Activated T-cell treated with anti-CD3 and anti-CD28 coated beads for 1 hour (primary cell): ENCODE results near the gene ENDOV.

Source experiments
- DNase-seq: peaks from one replicate; pipeline ENCODE4 v3.0.0-alpha.2; 2020; ENCODE audit warnings: low read depth

ENDOV gene

DNA sequence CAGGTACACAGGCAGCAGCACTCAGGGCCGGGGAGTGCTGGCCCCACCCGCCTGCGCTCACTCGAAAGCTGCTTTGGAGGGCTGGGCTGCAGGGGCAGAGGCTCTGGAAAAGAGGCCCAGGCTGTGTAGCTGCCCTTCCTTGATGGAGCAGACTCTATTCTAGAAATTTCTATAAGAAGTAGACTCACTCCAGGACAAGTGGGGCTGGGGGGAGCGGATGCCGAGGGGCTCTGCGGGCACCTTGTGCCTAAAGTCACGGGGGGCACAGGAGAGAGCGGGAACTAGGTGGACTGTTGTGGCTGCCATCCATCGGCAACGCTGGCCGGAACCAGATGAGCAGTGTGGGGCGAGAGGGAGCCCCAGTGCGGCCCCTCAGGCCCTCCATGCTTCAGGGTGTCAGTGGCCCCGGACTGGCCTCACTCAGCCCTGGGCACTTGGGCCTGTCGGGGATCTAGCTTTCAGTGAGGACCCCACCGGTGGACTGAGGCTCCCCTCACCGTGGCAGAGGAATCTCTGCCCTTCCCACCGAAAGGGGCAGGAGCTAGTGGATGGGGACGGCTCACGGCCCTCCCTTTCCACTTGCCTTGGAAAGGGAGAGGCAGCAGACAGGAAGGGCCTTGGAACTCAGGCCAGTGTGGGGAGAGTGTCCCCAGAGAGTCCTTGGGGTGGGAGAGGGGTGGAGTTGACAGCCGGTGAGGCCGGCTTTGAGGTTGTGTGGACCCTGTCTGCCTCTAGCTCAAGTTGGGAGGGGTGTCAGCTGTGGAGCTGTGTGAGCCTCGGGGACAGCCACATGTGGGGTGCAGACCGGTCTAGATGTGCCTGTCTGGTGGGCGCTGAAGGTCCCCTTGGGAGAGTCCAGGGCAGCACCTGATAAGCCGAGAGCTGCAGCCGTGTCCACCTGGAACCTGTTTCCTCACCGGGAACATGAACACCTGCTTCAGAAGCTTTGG lies 16.6 kb downstream of the ENDOV start:
- DNase-seq, result no peak

DNA sequence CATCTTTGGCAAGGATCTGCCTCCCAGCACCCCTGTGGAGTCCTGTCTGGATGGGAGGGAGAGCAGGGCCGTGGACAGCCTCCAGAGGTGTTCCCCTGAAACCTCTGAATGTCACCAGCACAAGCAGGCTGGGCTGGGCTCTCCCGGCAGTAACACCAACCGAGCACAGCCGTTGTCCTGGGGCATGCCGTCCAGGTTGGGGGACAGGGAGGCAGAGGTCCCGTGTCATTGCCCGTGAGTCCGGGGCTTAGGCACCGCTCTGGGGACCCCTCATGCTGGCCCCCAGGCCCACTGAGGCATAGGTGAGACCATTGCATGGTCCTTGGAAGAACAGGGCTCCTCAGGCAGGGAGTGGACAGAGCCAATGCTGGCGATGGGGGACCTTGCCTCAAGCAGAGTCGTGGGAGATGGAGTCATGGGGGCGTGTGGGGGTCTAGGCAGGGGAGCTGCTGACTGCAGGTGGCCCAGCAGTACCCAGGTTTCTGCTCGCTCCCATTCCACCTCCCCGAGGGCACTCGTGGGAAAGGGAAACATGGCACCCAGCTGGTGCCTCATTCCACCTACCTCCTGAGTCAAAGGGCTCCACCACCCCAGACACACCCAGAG lies 17.5 kb downstream of the ENDOV start:
- DNase-seq, result no peak

DNA sequence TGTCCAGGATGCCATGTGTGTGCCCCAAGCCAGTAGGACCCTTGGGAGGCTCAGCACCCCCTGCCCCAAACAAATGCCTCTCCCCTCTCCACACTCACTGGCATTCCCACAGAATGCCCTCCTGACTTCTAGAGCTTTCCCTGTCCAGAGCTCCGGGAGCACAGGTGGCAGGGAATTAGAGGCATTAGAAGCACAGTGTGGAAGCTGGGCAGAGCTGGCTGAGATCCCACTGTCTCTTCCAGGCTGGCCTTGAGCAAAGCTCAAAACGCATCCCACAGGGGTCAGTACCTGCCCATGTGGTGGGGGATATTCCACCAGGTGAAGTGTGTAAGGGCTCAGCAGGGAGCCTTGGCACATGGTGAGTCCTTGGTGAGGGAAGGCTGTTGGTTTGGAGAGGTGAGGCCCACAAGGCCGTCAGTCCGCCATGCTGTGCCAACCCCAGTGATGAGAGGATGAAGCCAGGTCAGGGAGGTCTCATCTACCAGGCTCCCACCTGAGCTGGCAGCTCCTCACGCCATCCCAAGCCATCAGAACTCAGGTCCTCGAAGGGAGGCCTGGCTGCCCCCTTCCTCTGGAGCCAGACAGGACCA lies 18.1 kb downstream of the ENDOV start:
- DNase-seq, result no peak

DNA sequence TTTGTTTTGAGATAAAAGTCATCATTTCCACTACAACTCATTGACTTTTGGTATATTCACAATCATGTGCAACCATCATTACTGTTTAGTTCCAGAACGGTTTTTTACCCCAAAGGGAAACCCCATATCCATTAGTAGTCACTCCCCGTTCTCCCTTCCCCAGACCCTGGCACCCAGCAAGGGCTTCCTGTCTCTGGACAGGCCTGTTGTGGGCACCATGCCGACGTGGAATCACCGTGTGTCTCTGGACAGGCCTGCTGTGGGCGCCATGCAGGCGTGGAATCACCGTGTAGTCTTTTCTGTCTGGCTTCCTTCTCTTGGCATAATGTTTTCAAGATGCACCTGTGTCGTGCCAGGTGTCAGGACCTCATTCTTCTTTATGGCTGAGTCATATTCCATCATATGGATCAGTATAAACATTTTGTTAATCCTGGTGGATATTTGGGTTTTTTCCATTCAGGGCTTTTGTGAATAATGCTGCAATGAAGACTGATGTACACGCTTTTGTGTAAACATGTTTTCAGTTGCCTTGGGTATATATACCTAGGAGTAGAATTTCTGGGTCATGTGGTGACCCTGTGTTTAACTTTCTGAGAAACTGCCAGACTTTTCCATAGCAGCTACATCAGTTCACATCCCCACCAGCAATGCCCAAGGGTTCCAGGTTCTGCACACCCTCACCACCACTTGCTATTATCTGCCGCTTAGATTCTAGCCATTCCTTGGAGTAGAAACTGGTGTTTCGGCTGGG lies 19.1 kb downstream of the ENDOV start:
- DNase-seq, result no peak

DNA sequence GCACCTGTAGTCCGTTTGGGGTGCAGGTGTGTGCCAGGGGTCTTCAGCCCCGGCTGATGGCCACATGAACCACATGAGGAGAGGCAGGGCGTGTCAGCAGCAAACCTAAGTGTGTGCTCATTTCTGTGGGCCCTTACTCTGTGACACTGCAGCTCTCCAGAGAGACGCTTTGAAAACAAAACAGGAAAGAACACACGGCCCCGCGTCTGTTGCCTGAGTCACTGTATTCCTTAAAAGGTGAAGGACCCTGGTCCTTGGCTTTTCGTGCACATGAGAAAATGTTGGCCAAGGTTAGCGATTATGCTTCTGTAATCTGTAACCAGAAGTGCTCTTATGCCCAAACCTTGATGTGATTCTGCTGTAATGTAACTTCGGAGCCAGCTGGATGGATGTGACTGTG lies 22.6 kb downstream of the ENDOV start:
- DNase-seq, result no peak

DNA sequence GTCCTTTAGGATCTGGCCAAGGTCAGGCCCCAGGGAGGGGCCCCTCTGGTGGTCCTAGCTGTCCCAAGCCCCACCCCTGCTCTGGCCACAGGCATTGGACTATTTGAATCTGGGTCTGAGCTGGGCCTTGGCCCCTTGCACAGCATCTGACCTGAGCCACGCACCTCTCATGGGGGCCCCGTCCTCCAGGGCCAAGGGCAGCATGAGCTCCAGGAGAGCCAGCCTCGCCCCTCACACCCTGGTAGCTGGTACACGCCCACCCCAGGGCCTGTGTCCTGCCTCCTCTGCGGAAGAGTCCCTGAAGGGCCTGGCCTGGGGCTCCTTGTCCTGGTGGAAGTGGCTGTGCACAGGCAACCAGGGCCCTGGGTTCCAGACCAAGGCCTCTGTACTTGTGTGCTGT lies 23.8 kb downstream of the ENDOV start:
- no peak for DNase-seq

DNA sequence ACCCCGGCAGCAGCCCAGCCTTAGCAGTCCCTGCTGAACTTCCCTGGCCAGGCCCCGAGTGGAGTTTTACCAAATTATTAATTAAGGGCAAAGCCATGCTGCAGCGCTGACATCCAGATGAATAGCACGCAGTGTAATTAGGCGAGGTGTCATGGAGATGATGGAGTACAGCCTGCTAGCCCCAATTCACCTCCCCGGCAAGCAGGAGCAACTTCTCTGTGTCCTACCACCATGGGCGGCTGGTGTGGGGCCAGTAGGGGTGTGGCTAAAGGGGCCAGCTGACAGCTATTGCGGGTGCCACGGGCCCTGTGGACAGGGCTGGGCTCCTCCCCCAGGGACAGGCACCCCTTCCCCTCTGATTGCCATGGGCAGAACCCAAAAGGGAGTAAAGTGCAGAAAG lies 24.5 kb downstream of the ENDOV start:
- DNase-seq, result no peak

DNA sequence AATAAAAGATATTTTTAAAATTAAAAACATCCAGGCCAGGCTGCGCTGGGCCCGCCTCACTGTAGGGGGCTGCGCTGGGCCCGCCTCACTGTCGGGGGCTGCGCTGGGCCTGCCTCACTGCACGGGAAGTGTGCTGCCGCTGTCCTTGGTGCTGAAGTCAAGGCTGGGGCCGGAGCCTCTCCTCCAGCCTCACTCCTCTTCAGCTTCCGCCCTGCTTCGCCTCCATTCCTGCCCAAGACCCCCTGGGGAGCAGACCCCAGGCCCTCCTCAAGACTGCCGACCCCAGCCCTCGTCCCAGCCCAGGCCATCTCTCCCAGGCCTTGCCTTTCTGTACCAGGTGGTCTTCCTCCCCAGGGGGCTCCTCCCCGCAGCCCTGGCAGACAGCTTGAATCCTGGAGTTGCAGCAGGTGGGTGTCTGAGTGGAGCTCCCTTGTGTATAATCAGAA lies 26.2 kb downstream of the ENDOV start:
- DNase-seq, result peak; percentile 40

DNA sequence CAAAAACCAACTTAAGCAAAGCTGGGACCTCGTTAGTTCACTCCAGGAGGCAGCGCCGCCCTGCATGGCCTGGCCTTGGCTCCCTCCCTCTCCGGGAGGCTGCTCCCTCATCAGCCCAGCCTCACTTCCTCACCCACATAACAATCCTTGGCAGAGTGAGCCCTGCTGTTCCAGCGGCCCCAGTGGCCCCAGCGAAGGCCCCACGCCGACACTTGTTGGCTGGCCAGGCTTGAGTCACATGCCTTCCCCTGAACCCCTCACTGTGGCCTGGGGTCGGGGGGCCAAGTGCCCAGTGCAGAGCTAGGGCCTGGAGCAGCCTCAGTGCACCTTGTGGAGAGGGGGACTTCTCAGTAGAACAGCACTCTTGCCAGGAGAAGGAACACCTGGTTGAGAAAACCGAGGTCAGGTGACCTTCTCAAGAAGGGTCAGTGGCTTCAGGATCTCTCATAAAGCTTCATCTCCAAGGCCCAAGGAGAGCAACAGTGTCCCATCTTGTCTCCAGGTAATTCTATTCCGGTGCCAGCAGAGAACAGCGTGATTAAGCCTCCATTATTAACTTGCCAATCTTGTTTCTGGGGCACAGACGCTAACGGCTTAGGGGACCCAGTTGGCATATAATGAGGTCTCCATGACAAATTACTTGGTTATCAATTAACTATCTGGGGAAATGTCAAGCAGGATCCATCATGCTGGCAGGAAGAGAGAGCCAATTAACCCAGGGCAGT lies 26.8 kb downstream of the ENDOV start:
- no peak for DNase-seq

DNA sequence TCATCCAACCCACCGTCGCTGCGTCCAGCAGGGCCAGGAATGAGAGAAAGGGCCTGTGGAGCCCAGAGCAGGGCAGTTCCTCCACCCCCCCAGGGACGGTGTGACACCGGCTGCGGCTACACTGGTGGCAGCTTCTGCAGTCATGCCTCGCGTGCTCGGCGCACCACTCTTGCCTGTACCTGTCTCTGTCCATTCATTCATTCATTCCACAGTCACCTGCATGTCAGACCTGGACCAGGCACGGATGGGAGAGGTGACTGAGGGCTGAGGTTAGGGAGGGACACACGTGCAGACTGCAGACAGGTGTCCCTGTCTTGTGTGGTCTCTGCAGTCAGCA lies 27.3 kb downstream of the ENDOV start:
- no peak for DNase-seq

DNA sequence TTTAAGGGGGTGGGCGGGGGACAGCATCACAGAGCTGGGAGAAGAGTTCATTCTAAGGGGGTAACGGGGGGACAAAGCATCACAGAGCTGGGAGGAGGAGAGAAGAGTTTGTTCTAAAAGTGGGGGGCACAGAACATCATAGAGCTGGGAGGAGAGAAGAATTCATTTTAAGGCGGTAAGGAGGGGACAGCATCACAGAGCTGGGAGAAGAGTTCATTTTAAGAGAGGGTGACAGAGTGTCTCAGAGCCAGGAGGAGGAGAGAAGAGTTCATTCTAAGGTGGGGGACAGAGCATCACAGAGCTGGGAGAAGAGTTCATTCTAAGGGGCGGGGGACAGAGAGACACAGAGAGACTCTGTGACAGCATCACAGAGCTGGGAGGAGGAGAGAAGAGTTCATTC lies 27.8 kb downstream of the ENDOV start:
- no peak for DNase-seq

DNA sequence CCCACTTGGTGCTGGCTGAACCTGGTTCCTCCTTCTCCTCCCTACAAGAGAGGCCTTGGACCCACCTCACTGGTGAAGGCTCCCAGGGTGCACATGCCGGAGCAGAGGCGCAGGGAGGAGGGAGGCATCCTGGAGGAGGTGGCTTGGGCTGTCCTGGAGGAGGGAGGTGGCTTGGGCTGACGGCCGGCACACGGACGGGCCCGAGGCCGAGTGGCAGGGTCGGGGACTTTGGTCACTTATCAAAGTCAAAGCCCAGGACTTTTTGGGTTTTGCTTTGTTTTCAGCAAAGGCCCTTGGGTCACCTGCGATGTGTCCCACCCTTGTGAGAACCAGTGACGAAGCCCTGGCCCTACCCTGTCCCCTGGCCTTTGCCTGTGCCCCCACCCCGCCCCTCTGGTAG lies 28.5 kb downstream of the ENDOV start:
- no peak for DNase-seq

DNA sequence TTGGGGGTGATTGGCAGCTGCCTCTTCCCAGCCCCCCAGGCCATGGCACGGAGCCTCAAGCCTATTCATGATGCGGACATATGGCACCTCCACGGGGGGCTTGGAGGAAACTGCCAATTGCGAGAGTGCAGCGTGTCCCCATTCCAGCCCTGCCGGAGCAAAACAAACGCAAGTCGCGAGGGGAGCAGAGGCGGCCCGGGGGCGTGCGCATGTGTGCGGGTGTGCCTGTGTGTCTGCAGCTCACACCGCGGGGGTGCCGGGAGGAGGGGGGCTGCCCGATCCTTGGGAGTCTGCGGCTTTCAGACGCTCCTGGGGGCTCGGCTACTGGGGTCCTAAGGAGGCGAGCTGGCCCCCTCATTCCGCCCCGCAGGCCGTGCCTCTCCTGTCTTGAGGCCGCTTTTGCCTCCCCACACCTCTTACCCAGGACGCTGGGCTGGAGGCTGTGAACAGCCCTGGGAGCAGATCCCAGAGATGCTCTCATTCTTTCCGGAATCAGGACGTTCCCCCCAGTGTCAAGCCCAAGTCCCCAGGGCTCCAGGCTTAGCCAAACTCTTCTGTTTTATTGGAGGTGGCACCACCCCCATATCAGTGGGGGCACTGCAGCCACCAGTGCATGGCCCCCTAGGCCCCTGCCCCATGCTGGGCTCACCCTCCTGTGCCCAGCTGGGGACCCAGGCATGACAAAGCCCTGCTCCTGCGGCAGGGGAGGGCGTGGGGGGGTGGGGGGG lies 29.1 kb downstream of the ENDOV start:
- no peak for DNase-seq

DNA sequence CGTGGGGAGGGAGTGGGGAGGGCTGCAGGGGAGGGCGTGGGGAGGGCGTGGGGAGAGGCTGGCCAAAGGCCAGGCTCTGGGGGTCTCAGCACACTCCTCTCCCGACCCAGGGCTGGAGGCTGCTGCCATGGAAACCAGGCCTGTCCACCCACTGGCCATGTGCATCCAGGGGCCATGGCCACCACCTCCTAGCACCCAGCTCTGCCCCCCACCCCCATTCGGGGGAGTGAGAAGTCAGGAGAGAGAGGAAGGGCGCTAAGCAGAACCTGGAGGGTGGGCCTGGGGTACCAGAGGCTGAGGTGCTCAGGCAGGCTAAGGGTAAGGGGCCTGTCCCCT lies 29.6 kb downstream of the ENDOV start:
- DNase-seq, result no peak

DNA sequence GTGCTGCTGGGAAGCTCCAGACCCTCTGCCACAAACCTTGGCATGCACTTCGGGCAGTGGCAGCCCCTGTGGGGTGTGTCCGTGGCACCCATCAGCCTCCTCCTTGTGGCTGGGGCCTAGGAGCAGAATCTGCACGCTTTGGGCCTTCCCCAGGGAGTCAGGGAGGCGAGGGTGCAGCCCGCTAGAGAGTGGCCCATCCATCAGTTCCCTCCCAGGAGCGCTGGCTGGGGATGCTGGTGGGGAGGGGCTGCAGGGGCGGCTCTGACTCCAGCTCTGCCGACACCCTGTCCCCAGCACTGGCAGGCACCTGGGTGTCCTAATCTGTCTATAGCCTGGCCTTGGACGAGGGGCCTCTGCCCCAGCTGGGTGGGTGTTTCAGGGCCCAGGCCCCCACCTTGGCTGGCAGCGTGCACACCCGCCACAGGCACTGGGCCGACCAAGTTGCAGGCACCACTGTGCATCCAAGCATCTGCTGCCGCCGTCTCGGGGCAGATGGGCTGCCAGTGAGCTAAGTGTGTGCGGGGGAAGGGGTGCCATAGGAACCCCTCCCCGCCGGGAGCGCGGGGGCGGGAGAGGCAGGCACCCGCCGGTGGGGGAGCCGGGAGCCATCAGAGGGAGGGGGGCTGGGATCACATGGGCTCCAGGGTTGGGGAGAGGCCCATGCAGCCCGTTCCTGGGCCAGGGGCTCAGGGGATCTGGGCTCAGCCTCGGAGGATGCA lies 30.2 kb downstream of the ENDOV start:
- DNase-seq, result no peak

DNA sequence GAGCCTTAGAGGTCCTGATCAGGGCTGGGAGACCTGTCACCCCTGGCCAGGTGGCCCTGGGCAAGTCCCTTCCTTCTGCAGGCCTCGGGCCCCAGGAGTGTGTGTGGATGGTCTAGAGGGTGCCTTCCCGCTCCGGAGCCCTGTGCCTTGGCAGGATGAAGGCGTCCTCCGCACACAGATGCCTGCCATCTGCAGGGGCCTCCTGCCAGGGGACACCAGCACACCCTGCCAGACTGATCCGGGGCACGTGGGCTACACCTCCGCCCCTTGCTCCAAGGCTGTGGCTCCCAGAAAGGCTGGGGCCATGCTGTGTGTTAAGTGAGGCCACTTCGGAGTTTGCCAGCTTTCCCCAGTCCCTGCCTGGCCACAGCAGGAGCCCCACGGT lies 30.8 kb downstream of the ENDOV start:
- no peak for DNase-seq

DNA sequence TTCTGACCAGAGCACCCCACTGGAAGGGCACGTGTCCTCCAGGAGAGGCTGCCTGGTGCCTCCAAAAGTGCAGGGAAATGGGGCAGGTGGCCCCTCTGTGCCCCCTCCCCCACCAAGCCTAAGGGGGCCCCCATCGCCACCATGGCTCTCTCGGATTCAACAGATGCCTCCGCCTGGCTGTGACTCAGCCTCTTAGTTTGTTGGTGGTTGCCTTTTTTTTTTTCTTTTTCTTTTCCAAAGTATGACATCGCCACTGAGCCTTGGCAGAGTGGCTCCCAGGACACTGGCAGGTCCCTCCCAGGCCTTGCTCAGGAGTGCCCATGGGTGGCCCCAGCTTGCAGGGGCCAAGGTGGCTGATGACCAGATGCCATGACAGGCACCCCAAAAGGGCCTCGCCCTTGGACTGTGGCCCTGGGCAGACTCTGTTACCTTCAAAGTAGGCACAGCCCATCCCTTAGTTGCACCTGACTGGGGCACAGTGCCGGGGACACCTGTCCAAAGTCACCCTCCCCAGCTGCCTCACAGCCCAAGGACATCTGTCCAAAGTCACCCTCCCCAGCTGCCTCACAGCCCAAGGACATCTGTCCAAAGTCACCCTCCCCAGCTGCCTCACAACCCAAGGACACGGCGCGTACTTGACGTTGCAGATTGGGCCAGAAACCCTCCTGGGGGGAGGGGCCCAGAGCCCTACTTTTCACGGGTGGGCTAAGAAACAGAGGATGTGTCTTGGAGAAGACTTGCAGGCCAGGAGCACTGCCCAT lies 31.9 kb downstream of the ENDOV start:
- DNase-seq, result no peak

DNA sequence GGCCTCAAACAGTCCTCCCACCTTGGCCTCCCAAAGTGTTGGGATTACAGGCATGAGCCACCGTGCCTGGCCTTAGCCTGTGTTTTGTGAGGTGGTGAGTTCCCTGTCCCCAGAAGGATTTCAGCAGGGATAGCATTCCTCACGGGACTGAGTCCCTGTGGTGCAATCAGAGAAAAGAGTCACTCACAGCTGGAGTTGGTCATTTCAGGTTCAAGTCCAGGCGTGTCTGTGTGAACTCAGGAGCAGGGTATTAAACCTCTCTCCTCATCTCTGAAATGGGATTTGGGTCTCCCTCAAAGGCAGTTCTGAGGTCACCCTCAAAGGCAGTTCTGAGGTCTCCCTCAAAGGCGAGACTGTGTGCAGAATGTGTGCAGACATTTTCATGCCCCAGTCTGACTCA lies 32.8 kb downstream of the ENDOV start:
- DNase-seq, result no peak

DNA sequence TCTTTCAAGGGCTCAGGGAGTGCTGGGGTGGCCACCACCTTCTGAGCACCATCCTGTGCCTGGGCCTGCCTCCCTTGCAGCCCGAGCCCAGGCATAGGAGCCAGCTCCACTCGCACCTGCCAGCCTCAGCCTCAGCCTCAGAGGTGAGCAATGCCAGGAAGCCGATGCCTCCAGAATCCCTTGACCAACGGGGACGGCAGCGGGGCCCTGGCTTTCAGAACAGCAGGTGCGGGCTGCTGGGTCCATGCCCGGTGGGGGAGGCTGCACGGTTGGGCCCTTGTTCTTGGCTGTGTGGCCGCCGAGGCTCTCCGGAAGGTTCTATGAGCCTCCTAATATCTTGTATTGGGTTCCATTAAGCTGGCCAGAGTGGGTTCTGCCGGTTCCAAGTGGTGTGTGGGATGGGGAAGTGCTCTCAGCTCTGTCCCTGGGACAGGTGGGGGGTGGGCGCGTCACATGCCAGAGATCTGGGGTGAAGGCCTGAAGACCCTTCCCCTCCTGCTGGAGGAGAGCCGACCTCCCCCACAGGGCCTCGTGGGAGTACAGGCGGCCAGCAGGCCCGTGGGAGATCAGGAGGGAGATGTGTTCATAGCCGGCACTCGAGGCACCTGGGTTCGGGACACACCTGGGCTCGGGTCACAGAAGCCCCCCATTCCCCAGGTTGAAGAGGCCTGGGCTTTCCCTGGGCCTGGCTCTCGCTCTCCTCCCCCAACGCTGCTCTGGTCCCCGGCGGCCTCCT lies 34.4 kb downstream of the ENDOV start:
- DNase-seq, result no peak
